Kidney epithelial cell (primary cell): ENCODE data around the gene SPOCK1. TPM values are rescaled to one million over a fixed set of nuclear protein-coding genes. Genes with fewer than 3 reads are reported as not detected.

ENCODE experiments used
- DNase-seq: peaks from one replicate; pipeline ENCODE4 v3.0.0-alpha.2; 2010; ENCODE audit warnings: low read depth
- H3K27me3 ChIP-seq: 2 replicates; pipeline ENCODE4 v1.6.0; 2011; ENCODE audit warnings: low read length; ENCODE audit not compliant: control insufficient read depth, insufficient read depth
- H3K36me3 ChIP-seq: 2 replicates; pipeline ENCODE4 v1.5.1; 2011; ENCODE audit warnings: low read length; ENCODE audit not compliant: control insufficient read depth, insufficient read depth
- H3K4me3 ChIP-seq: 2 replicates; pipeline ENCODE4 v1.5.1; 2011; ENCODE audit warnings: low read depth, mild to moderate bottlenecking, control low read depth, low read length
- total RNA-seq: library from RNA; depleted of rRNA; stranded (reverse); fragments of >200 nt; gene quantifications from 2 replicates; pipeline ENCODE4 v1.2.3, GENCODE V29; 2015
- TF ChIP-seq, protein P1 (sequence below): IDR thresholded peaks from 2 replicates; pipeline ENCODE4 v1.5.1; 2011; ENCODE audit warnings: mild to moderate bottlenecking, moderate library complexity, low read length, control low read depth, inconsistent platforms; ENCODE audit not compliant: insufficient read depth, poor library complexity, severe bottlenecking

Gene SPOCK1
- total RNA-seq, 1 donor from 2014 or later: 13.1 TPM

DNA sequence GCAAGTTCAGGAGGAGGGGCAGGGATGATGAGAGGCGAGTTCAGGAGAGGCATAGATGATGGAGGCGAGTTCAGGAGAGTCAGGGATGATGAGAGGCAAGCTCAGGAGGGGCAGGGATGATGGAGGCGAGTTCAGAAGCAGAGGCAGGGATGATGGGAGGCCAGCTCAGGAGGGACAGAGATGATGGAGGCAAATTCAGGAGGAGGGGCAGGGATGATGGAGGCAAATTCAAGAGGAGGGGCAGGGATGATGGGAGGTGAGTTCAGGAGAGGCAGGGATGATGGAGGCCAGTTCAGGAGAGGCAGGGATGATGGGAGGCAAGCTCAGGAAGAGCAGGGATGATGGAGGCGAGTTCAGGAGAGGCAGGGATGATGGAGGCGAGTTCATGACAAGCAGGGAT is 17.8 kb upstream of the SPOCK1 start:
- Histone ChIP-seq H3K36me3 (no peaks in the 10 kb centered on the region), H3K4me3 (no peak overlapping the region), H3K27me3 (peaks cover 5% of the 10 kb centered on the region)
- no peak for DNase-seq
- TF ChIP-seq, protein P1, sequence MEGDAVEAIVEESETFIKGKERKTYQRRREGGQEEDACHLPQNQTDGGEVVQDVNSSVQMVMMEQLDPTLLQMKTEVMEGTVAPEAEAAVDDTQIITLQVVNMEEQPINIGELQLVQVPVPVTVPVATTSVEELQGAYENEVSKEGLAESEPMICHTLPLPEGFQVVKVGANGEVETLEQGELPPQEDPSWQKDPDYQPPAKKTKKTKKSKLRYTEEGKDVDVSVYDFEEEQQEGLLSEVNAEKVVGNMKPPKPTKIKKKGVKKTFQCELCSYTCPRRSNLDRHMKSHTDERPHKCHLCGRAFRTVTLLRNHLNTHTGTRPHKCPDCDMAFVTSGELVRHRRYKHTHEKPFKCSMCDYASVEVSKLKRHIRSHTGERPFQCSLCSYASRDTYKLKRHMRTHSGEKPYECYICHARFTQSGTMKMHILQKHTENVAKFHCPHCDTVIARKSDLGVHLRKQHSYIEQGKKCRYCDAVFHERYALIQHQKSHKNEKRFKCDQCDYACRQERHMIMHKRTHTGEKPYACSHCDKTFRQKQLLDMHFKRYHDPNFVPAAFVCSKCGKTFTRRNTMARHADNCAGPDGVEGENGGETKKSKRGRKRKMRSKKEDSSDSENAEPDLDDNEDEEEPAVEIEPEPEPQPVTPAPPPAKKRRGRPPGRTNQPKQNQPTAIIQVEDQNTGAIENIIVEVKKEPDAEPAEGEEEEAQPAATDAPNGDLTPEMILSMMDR: no peak

GRCh38 chr5:137516251-137516797 is 17.2 kb upstream of the SPOCK1 start:
- TF ChIP-seq, protein P1: no peak
- Histone ChIP-seq H3K27me3 (peaks cover 5% of the 10 kb centered on the region), H3K4me3 (no peak overlapping the region), H3K36me3 (no peaks in the 10 kb centered on the region)
- DNase-seq: no peak

DNA sequence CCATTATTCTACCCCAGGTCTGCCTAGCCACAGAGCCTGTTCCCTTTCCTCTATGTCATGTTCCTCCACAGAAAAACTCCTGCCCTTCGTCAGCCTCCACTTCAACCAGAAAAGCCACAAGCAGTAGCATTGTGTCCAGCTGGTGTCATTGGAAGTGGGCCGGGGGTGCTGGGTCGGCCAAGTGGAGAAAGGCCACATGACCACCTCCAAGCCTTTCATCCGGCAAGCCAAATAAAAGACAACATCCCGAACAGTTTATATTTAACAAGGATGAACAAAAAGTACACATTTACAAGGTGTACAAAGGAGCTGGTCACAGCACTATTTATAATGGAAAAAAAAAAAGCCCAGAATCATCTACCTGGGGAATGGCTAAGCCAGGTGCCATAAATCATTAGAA is 16.1 kb upstream of the SPOCK1 start:
- no peak for DNase-seq
- H3K4me3 ChIP-seq: no peak overlapping the region
- TF ChIP-seq, protein P1: no peak
- no peaks in the 10 kb centered on the region for H3K36me3 ChIP-seq
- peaks cover 5% of the 10 kb centered on the region for H3K27me3 ChIP-seq

- TF ChIP-seq, protein P1: no peak
- H3K27me3 ChIP-seq: no peaks in the 10 kb centered on the region
- H3K36me3 ChIP-seq: no peaks in the 10 kb centered on the region
- DNase-seq: no peak
- no peak overlapping the region for H3K4me3 ChIP-seq
These were observed 11.5 kb upstream of the SPOCK1 start for GRCh38 chr5:137510671-137511070.

DNA sequence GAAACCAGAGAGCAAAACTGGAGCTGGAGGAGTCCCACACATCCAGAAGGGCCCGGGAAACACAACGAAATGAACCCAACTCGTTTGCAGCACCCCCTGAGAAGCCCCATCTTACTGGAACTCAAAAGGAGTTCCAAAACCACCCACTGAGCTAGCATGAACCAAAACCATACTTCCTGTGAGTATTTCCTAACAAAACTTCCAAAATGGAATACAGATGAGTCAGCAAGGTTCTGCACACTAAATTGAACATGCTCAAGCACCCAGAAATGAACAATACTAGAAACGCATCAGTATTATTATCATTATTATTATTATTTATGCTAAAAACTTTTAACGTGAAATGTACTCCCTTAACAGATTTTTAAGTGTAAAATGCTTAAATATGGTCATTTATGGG is 8.0 kb upstream of the SPOCK1 start:
- H3K27me3 ChIP-seq: no peaks in the 10 kb centered on the region
- DNase-seq: no peak
- TF ChIP-seq, protein P1: no peak
- H3K36me3 ChIP-seq: no peaks in the 10 kb centered on the region
- H3K4me3 ChIP-seq: no peak overlapping the region

GRCh38 chr5:137506296-137506695 is 7.2 kb upstream of the SPOCK1 start:
- Histone ChIP-seq H3K36me3 (no peaks in the 10 kb centered on the region), H3K27me3 (no peaks in the 10 kb centered on the region), H3K4me3 (no peak overlapping the region)
- DNase-seq: no peak
- TF ChIP-seq, protein P1: no peak
